GM18909 (cell line): ENCODE results near the gene PLEKHN1.
"Not testable (repeated sequence)": the region's sequence is repeated elsewhere in the genome, so short reads cannot be mapped to it uniquely, and the experiment has no call there.

Experiments used
- ATAC-seq: cut with Tn5 transposase; IDR thresholded peaks from one replicate; pipeline ENCODE4 v1.9.1; 2021; ENCODE audit warnings: mild to moderate bottlenecking; ENCODE audit not compliant: unreplicated experiment, poor library complexity

Gene PLEKHN1

GRCh38 chr1:983798-984475 is 17.7 kb downstream of the PLEKHN1 start:
- ATAC-seq: no peak

GRCh38 chr1:984476-984814 is 18.2 kb downstream of the PLEKHN1 start:
- ATAC-seq: no peak

GRCh38 chr1:985126-985525 is 18.8 kb downstream of the PLEKHN1 start:
- ATAC-seq: no peak

- ATAC-seq: not testable (repeated sequence)
These were observed 21.8 kb downstream of the PLEKHN1 start for GRCh38 chr1:988061-988460.

- not testable (repeated sequence) for ATAC-seq
These were observed 25.0 kb downstream of the PLEKHN1 start for GRCh38 chr1:991275-991674.

- no peak for ATAC-seq
These were observed 25.6 kb downstream of the PLEKHN1 start for GRCh38 chr1:991895-992294.

GRCh38 chr1:992362-992761 is 26.1 kb downstream of the PLEKHN1 start:
- no peak for ATAC-seq

GRCh38 chr1:993379-993995 is 27.2 kb downstream of the PLEKHN1 start:
- ATAC-seq: no peak

GRCh38 chr1:994546-994945 is 28.3 kb downstream of the PLEKHN1 start:
- ATAC-seq: not testable (repeated sequence)

GRCh38 chr1:995665-996633 is 29.7 kb downstream of the PLEKHN1 start:
- no peak for ATAC-seq

GRCh38 chr1:996851-997712 is 30.8 kb downstream of the PLEKHN1 start:
- ATAC-seq: no peak

- ATAC-seq: no peak
These were observed 31.4 kb downstream of the PLEKHN1 start for GRCh38 chr1:997713-997992.

- no peak for ATAC-seq
These were observed 31.9 kb downstream of the PLEKHN1 start for GRCh38 chr1:997993-998744.

- ATAC-seq: no peak
These were observed 32.4 kb downstream of the PLEKHN1 start for GRCh38 chr1:998745-998994.

- ATAC-seq: no peak
These were observed 32.9 kb downstream of the PLEKHN1 start for GRCh38 chr1:998995-999724.

GRCh38 chr1:999725-1000356 is 33.6 kb downstream of the PLEKHN1 start, which contains the start of gene HES4:
TSS of gene HES4 (minus strand) at chr1:1000097. CDS start at chr1:999973, 124 bp downstream.
- peak; percentile 39 for ATAC-seq

GRCh38 chr1:1000357-1001056 is 34.2 kb downstream of the PLEKHN1 start:
- peak; percentile 14 for ATAC-seq
